T-helper 2 cell treated with Interferon-gamma antibody and Interleukin-4, amounts not matched to agents 5 μg/mL and 100 μg/mL, for 36 hours (primary cell): ENCODE measurements around the gene PTTG1IP.
"Not testable (repeated sequence)": the region's sequence is repeated elsewhere in the genome, so short reads cannot be mapped to it uniquely, and the experiment has no call there.

Experiments
- DNase-seq: peaks from one replicate; pipeline ENCODE4 v3.0.0; 2021; ENCODE audit warnings: low spot score
- H3K27ac Mint-ChIP-seq: one replicate; pipeline ENCODE4 v1.8.0; 2021; ENCODE audit warnings: mild to moderate bottlenecking, mixed read lengths
- H3K27me3 Mint-ChIP-seq: one replicate; pipeline ENCODE4 v1.8.0; 2021; ENCODE audit warnings: low read depth, mixed read lengths
- H3K36me3 Mint-ChIP-seq: one replicate; pipeline ENCODE4 v1.8.0; 2021; ENCODE audit warnings: low read depth, mixed read lengths
- H3K4me1 Mint-ChIP-seq: one replicate; pipeline ENCODE4 v1.8.0; 2021; ENCODE audit warnings: low read depth, mixed read lengths
- H3K4me3 Mint-ChIP-seq: one replicate; pipeline ENCODE4 v1.8.0; 2022; ENCODE audit warnings: mild to moderate bottlenecking, moderate library complexity, mixed read lengths
- H3K9me3 Mint-ChIP-seq: one replicate; pipeline ENCODE4 v1.8.0; 2021; ENCODE audit warnings: mixed read lengths

Gene PTTG1IP

GRCh38 chr21:44836666-44837471, 36.6 kb downstream of the PTTG1IP start:
- Mint-ChIP-seq H3K27ac (no peak overlapping the region), H3K4me3 (no peak overlapping the region)
- no peak for DNase-seq

DNA sequence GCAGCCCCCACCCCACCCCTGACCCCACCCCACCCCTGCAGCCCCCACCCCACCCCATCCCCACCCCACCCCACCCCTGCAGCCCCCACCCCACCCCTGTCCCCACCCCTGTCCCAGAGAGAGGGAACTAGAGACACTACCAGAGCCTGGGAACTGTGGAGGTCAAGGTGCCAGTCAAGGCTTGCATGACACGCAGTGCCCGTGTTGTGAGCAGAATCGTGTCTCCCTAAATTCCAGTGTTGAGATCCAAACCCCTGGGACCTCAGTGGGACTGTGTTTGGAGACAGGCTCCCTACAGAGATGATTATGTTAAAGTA, 37.2 kb downstream of the PTTG1IP start:
- no peak for DNase-seq
- Mint-ChIP-seq H3K9me3 (no peaks in the 10 kb centered on the region), H3K4me1 (peaks cover 2% of the 10 kb centered on the region), H3K27ac (no peak overlapping the region), H3K36me3 (no peaks in the 10 kb centered on the region), H3K27me3 (no peaks in the 10 kb centered on the region), H3K4me3 (no peak overlapping the region)

More at GRCh38 chr21:44836666-44837471, 36.6 kb downstream of the PTTG1IP start:
- Mint-ChIP-seq H3K9me3 (no peaks in the 10 kb centered on the region), H3K4me1 (no peaks in the 10 kb centered on the region), H3K27me3 (no peaks in the 10 kb centered on the region), H3K36me3 (no peaks in the 10 kb centered on the region)

GRCh38 chr21:44835647-44835973, 37.9 kb downstream of the PTTG1IP start:
- Mint-ChIP-seq H3K27me3 (peaks cover 1% of the 10 kb centered on the region), H3K27ac (no peak overlapping the region), H3K9me3 (no peaks in the 10 kb centered on the region), H3K4me3 (no peak overlapping the region), H3K36me3 (no peaks in the 10 kb centered on the region), H3K4me1 (peaks cover 7% of the 10 kb centered on the region)
- DNase-seq = no peak

DNA sequence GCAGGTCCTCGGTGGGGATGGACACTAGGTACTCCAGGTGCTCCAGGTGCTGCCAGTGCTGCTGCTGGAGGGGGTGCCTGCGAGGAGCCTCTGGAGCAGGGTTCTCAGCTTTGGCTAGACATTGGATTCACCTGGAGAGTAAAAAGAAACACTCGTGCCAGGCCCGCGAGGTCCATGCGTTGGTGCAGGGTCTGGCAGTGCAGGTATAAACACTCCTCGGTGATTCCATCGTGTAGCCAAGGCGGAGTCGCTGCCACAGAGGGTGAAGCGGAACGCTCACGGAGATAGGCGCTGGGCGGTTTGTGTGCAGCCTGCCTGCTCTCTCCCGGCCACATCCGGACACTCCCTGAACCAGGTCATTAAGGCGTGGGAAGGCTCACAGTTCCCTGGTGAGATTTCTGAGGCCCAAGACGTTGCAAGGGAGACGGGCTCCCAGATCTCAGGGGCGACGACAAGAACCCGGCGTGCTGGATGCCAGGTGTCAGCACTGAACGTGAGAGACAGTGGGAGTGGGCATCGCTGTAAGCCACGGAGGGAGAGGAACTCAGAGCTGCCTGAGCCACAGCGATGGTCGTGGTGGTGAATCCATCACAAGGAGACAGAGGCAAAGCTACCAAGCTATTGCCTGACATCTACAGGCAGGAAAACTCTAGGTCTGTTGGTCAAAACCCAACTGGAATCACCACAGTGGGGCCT, 38.4 kb downstream of the PTTG1IP start:
- Mint-ChIP-seq H3K4me1 (peaks cover 8% of the 10 kb centered on the region), H3K9me3 (no peaks in the 10 kb centered on the region), H3K4me3 (no peak overlapping the region), H3K27ac (no peak overlapping the region), H3K36me3 (no peaks in the 10 kb centered on the region), H3K27me3 (peaks cover 2% of the 10 kb centered on the region)
- no peak for DNase-seq

- Mint-ChIP-seq H3K27me3 (peaks cover 2% of the 10 kb centered on the region), H3K4me3 (no peak overlapping the region), H3K27ac (no peak overlapping the region), H3K36me3 (no peaks in the 10 kb centered on the region), H3K4me1 (peaks cover 8% of the 10 kb centered on the region), H3K9me3 (peaks cover 1% of the 10 kb centered on the region)
- no peak for DNase-seq
Measured at GRCh38 chr21:44834231-44834950, 39.1 kb downstream of the PTTG1IP start.

- Mint-ChIP-seq H3K4me1 (peaks cover 8% of the 10 kb centered on the region), H3K27me3 (peaks cover 3% of the 10 kb centered on the region)
- DNase-seq = no peak
Measured at GRCh38 chr21:44833663-44834062, 39.8 kb downstream of the PTTG1IP start.

DNA sequence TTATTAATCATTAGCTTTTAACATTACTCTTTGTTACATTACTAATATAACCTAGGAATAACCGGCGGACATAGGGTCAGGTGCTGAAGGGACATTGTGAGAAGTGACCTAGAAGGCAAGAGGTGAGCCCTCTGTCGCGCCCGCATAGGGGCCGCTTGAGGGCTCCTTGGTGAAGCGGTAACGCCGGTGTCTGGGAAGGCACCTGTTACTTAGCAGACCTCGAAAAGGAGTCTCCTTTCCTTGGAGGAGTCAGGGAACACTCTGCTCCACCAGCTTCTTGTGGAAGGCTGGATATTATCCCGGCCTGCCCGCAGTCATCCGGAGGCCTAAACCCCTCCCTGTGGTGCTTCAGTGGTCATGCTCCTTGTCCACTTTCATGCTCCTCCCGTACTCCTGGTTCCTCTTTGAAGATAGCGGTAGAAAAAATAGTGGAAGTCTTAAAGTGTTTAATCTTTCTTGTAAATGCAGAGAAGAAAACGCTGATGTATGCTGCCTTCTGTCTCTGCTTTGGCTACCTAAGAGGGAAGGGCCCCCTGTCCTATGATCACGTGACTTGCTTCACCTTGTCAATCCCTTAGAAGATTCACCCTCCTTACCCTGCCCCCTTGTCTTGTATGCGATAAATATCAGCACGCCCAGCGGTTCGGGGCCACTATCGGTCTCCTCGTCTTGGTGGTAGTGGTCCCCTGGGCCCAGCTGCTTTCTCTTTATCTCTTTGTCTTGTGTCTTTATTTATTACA, 40.8 kb downstream of the PTTG1IP start:
- H3K9me3 Mint-ChIP-seq = peaks cover 15% of the 10 kb centered on the region
- not testable (repeated sequence) for H3K4me3 Mint-ChIP-seq, H3K36me3 Mint-ChIP-seq, H3K4me1 Mint-ChIP-seq, DNase-seq, H3K27ac Mint-ChIP-seq
- peaks cover 11% of the 10 kb centered on the region for H3K27me3 Mint-ChIP-seq

More at GRCh38 chr21:44833663-44834062, 39.8 kb downstream of the PTTG1IP start:
- H3K9me3 Mint-ChIP-seq = peaks cover 5% of the 10 kb centered on the region
- no peak overlapping the region for H3K27ac Mint-ChIP-seq
- no peak overlapping the region for H3K4me3 Mint-ChIP-seq
- H3K36me3 Mint-ChIP-seq = peaks cover 1% of the 10 kb centered on the region

DNA sequence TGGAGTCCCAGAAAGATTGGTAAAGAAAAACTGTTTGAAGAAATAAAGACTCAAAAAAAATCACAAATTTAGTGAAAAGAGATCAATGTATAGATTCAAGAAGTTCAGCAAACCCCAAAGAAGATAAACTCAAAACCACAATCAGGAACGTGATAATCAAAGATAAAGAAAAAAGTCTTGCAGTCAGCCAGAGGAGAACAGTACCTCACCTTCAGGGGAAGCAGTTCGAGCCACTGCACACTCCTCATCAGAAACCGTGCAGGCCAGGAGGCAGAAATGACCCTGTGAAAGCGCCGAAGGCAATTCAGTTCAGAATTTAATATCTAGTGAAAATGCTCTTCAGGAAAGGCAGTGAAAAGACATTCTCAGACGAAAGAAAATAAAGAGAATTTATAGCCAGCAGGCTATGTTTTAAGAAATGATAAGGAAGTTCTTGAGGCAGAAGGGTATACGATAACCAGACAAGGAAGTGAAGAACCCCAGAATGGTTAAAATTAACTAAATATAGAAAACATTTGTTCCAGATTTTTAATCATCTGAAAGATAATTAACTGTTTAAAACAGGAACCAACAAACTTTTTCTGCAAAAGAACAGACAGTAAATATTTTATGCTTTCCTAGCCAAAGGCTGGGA, 42.1 kb downstream of the PTTG1IP start:
- peaks cover 23% of the 10 kb centered on the region for H3K9me3 Mint-ChIP-seq
- no peak overlapping the region for H3K27ac Mint-ChIP-seq
- peaks cover 8% of the 10 kb centered on the region for H3K4me1 Mint-ChIP-seq
- no peak for DNase-seq
- H3K4me3 Mint-ChIP-seq = peak overlapping the region; percentile 45
- peaks cover 18% of the 10 kb centered on the region for H3K27me3 Mint-ChIP-seq
- H3K36me3 Mint-ChIP-seq = peaks cover 3% of the 10 kb centered on the region

DNA sequence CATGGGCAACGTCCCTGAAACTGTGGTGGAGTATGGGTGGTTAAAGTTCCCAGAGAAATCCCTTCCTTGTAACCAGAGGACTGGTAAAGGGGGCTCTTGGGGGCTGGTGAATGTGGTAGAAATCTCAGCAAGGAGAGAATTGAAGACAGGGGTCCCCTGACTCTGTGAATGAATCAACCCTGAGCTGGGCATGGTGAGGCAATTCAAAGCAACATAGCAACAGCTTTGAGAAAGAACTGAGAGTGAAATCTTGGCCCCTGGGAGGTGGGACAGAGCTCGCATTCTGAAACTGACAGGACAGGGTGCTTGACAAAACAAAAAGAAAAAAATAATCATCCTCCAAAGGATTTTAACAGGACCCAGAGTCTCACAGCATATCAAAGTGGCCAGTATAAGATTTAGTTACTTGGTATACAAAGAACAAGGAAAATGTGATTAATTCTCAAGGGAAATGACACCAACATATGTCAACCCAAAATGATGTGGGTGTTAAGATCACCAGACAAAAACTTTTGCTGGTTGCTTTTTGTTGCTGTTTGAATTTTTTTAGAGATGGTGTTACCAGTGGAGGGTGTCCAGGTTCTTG, 43.9 kb downstream of the PTTG1IP start:
- no peak for DNase-seq
- Mint-ChIP-seq H3K4me1 (peaks cover 8% of the 10 kb centered on the region), H3K27ac (no peak overlapping the region), H3K36me3 (peaks cover 3% of the 10 kb centered on the region), H3K27me3 (peaks cover 21% of the 10 kb centered on the region), H3K4me3 (no peak overlapping the region), H3K9me3 (peaks cover 27% of the 10 kb centered on the region)

- no peak for DNase-seq
- Mint-ChIP-seq H3K27me3 (peaks cover 21% of the 10 kb centered on the region), H3K4me1 (peaks cover 8% of the 10 kb centered on the region), H3K9me3 (peaks cover 31% of the 10 kb centered on the region), H3K27ac (no peak overlapping the region), H3K36me3 (peaks cover 4% of the 10 kb centered on the region), H3K4me3 (no peak overlapping the region)
Measured at GRCh38 chr21:44828362-44829056, 45.0 kb downstream of the PTTG1IP start.

DNA sequence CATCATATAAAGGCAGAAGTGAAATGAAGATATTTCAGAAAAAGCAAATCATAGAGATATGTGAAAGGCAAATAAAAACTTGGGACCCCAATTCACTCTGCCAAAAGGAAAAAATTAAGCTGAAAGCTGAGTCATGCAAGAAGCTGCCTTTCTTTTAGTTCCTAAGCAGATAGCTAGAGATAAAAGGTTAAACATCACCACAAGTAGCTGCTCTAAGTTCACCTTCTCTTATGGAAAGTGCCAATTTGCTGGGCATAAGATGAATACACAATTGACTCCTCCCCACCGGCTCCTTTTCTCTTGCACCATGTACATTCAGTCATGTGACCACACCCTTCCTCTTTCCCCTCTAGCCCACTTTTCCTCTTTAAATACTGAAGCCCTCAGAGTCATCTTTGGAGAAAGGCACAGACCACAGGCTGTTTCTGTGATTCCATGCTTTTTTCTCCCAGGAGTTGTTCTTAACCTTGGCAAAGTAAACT, 50.3 kb downstream of the PTTG1IP start:
- H3K4me3 Mint-ChIP-seq = no peak overlapping the region

DNA sequence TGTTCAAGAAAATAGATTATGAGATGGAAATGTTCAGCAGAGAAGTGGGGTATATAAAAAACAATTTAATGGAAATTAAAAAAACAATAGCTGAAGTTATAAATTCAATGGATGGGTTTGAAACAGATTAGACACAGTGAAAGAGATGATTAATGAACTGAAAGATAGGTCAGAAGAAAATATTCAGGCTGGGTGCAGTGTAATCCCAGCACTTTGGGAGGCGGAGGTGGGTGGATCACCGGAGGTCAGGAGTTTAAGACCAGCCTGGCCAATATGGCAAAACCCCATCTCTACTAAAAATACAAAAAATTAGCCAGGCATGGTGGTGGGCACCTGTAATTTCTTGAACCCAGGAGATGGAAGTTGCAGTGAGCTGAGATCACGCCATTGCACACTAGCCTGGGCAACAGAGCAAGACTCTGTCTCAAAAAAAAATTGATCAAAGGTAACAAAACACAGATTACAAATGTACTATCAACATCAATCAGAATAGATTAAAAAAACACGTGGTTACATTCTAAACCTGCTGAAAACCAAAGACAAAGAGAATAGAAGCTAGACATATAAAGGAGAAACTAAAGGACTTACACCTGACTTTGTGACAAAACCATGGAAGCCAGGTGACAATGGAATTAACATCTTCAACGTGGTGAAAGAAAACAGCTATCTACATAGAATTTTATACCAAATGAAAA, 50.9 kb downstream of the PTTG1IP start:
- Mint-ChIP-seq H3K27me3 (peaks cover 9% of the 10 kb centered on the region), H3K36me3 (peaks cover 2% of the 10 kb centered on the region), H3K4me3 (no peak overlapping the region), H3K4me1 (no peaks in the 10 kb centered on the region), H3K9me3 (peaks cover 44% of the 10 kb centered on the region), H3K27ac (no peak overlapping the region)
- DNase-seq = no peak

More for the DNA sequence above, 50.3 kb downstream of the PTTG1IP start:
- Mint-ChIP-seq H3K4me1 (no peaks in the 10 kb centered on the region), H3K9me3 (peaks cover 50% of the 10 kb centered on the region), H3K27me3 (peaks cover 13% of the 10 kb centered on the region), H3K27ac (no peak overlapping the region), H3K36me3 (peaks cover 2% of the 10 kb centered on the region)
- no peak for DNase-seq
